NCI-H526 treated with DMSO at 0.1 percent for 48 hours (cell line): ENCODE results near the gene SMARCD1.
"Not testable (repeated sequence)": the region's sequence is repeated elsewhere in the genome, so short reads cannot be mapped to it uniquely, and the experiment has no call there.

ENCODE experiments used
- DNase-seq: peaks from one replicate; lab custom pipeline; 2025; lab: John Stamatoyannopoulos, UW

SMARCD1 gene

DNA sequence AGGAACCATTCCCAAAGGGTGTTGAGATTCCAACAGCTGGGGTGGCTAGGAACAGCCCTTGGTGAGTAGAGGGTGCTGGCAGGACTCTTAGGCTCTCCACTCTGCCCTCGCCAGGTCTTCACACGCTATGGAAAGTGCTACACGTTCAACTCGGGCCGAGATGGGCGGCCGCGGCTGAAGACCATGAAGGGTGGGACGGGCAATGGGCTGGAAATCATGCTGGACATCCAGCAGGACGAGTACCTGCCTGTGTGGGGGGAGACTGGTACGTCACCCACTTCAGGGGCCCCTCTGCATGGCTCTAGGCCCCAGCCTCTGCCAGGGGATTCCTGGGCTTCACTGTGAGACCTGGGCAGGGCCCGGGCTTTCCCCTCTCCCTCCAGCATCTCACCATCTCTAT lies 8.0 kb upstream of the SMARCD1 start:
- DNase-seq, result no peak

GRCh38 chr12:50078281-50078680 lies 6.9 kb upstream of the SMARCD1 start:
- no peak for DNase-seq

DNA sequence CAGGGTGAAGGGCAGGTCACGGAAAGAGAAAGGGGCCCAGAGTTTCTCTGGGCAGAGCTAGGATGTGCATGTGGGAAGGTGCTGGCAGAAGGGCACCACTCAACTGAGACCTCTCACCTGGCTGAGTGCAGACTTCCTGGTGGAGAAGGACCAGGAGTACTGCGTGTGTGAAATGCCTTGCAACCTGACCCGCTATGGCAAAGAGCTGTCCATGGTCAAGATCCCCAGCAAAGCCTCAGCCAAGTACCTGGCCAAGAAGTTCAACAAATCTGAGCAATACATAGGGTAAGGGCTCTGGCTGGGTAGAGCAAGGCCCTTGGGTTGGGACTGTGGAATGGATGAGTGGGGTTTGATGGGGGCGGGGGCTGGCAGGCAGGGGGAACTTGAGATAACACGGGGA lies 5.4 kb upstream of the SMARCD1 start:
- DNase-seq, result no peak

- no peak for DNase-seq
These were observed 3.9 kb upstream of the SMARCD1 start for GRCh38 chr12:50081096-50081808.

DNA sequence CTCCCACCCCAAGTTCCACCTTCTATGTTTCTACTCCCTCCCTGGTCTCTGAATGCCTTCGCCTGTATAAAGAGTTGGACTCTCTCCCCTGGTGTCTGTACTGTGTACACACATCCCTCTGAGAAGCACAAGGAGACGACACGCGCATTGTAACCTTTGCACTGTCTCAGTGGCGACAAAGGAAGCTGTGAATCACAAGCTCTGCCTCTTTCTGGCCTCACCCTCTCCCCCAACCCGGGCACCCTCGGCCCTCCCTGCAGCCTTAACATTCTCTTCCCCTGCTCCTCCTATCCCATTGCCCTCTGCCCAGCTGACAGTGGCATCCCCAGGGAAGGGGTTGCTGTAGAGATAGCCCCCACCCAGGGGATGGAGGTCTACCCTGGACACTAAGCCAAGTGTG lies 2.5 kb upstream of the SMARCD1 start:
- DNase-seq, result no peak

DNA sequence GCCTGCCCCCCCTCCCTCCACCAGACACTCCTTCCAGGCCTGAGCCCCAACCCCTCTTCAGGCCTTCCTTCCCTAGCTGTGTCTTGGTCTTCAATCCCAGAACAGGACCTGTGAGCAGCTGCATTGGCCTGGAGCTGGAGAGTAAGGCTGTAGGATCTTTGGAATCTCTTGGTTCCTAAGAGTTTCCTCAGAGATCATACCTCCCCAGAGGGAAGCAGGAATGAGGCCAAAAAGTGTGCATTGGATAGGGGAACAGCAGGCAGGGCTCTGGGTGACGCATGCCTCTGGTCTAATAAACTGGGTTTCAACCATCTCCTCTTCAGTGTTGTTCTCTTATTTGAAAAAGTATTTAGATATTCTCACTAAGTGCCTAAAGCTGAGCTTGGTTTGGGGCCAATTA lies 1.8 kb upstream of the SMARCD1 start:
- DNase-seq, result no peak

DNA sequence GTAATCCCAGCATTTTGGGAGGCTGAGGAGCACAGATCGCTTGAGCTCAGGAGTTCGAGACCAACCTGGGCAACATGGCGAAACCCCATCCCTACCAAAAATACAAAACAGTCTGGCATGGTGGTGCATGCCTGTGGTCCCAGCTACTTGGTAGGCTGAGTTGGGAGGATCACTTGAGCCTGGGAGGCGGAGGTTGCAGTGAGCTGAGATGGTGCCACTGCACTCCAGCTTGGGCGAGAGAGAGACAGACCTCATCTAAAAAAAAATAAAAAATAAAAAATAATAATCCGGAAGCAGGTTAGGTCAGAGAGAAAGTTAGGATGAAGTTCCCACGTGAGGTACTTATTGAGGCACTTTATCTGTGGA lies 750 bp upstream of the SMARCD1 start:
- DNase-seq, result not testable (repeated sequence)

GRCh38 chr12:50085615-50086072 lies 502 bp downstream of the SMARCD1 start:
- DNase-seq, result peak; percentile 32

GRCh38 chr12:50086148-50086547 lies 1.0 kb downstream of the SMARCD1 start:
- DNase-seq, result no peak

DNA sequence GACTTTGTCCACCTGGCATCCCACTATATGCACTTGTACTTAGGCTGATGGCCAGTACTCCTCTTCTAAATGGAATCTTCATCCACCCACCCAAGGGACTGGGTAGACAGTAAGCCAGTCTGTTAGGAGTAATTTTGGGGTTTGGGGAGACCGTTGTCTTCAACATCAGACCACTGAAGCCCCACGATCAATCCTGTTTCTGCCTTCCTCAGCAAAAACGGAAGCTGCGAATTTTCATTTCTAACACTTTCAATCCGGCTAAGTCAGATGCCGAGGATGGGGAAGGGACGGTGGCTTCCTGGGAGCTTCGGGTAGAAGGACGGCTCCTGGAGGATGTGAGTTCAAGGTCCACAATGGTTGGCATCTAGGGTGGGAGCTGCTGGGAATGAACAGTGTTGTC lies 2.0 kb downstream of the SMARCD1 start:
- no peak for DNase-seq

GRCh38 chr12:50087995-50088394 lies 2.9 kb downstream of the SMARCD1 start:
- no peak for DNase-seq

DNA sequence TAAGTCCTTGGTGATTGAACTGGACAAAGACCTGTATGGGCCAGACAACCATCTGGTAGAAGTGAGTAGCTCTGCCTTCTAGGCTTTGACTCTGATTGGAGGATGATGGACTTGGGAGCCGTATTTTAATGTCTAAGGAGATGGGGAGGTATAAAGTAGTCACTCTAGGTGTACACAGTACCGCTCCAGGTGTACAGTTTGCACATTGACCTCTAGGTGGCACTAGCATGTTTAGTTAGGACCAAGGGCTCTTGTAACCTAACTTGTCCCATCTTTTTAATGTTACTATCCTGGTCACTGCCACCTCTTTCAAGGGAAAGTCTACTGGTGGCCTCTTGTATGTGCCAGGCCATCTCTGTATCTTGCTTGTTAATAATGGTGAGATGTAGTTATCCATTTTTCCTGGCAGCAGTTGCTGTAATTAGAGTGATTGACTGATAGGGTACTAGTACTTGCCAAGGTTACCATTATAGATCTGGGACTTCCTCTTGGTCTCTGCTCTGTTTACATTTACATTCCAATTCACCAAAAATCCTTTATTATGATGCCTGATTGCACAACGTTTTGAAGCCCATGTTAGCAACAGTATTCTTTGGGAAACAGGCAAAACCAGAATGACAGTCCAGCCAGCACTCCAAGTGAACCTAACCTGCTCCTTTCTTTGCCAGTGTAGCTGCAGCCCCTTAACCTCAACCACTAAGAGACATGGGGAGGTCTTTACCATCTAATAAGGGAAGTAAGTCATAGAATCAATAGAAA lies 3.6 kb downstream of the SMARCD1 start:
- DNase-seq, result peak; percentile 55

- DNase-seq, result no peak
These were observed 4.6 kb downstream of the SMARCD1 start for GRCh38 chr12:50089730-50090129.

DNA sequence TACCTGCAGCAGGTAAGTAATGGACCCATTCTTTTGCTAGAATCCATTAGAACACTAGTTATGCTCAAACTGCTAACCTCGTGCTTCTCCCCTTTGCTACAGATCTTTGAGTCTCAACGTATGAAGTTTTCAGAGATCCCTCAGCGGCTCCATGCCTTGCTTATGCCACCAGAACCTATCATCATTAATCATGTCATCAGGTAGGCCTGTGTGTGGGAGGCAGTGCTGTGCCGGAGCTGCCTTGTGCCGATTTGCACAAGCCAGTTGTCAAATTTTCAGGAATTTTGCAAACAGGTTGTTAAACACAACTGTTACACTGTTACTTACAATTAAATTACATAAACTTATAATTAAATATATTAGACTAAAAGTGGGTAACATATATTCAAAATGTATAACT lies 5.2 kb downstream of the SMARCD1 start:
- no peak for DNase-seq

DNA sequence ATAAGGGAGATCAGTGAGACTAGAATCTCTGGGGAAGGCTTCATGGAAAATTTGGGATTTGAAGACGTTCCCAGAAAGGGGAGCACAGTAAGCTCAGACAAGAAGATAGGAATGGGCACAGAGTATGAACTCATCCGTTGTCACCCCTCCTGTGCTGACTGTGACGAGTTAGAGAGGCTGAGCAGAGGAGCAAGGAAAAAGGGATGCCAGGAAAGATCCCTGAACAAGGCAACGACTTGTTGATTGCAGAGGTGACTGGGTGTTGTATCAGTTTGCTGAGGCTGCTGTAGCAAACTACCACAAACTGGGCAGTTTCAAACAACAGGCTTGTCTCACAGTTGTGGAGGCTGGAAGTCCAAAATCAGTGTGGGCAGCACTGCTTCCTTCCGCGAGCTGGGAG lies 12.8 kb downstream of the SMARCD1 start:
- no peak for DNase-seq

DNA sequence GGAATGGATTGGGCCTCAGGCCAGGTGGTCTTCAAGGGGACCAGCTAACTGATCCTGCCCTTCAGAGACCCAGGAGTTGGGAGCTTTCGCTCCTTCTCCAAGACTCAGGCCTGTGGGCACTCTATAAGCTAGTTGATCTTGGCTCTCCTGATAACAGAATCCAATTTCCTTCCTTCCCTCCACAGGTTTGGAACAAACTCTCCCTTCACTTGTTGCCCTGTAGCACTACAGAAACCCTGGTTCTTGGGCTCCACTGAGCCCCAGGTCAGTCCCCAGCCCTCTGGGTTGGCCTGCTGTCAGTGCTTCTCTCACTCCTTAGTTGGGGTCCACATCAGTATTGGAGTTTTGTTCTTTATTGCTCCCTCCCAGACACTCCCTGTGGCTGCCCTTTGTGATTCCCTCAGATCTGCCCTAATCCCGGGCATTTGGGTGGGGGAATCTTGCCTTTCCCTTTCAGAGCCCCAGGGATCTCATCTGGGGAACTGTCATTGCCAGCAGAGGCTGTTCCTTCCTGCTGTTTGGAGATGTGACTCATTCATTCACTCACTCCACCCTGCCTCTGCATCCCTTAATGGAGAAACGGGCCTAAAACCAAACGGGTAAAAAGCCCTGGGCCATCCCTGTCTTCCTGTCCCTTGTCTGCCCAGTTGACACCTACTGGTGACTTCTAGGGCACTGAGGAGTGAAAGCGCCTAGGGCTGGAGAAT lies 14.3 kb downstream of the SMARCD1 start:
- DNase-seq, result no peak

GRCh38 chr12:50100561-50100960 lies 15.4 kb downstream of the SMARCD1 start:
- DNase-seq, result no peak

- DNase-seq, result no peak
These were observed 16.5 kb downstream of the SMARCD1 start for GRCh38 chr12:50101663-50102062.

GRCh38 chr12:50102131-50102531 lies 17.0 kb downstream of the SMARCD1 start:
- no peak for DNase-seq

DNA sequence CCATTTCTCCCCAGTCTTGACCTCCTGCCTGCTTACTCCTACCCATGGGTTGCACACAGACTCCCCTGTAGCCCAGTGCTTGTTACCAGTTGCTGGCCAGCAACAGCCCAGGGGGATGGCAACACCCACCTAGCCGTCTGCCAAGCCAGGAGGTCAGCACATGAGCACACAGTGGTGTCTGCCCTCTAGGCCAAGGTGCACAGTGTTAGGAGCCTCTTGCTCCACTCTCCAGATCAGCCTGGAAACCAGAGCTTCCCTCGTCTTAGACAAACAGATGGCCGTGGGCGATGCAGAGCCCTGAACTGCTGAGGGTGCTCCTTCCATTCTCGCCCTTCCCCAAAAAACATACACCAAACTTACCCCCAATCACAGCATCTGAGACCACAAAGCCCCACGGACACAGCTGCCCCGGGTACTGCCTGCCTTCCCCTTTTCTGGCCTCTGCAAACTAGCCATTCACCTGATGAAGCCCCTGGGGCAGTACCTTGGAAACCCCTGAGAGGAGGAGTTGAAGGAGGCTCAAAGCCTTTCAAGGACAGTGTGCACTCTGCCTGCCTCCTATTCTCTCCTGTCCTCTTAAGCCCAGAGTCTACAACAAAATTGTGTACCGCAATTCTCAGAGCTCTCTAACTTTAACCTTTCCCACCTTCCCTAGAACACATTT lies 17.6 kb downstream of the SMARCD1 start:
- DNase-seq, result no peak

DNA sequence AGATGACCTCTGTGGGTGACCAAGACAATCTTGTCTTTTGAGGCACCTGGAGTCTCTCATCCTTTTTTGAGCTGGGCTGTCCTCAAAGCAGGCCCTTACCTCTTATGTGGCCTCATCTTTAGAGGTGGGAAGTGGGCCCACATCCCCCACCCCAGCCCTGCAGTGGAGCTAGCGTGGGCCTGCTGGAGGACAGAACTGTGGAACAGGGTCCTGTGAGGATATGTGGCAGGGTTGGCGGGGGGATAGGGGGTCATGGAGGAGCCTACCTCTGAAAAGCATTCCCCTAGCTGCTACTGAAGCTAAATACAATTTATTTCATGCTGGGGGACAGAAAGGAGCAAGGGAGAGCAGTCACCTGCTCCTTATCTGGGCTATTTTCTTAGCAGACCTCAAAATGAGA lies 18.2 kb downstream of the SMARCD1 start:
- no peak for DNase-seq

- peak; percentile 41 for DNase-seq
These were observed 18.7 kb downstream of the SMARCD1 start, which contains the start of gene GPD1 for GRCh38 chr12:50103767-50104321. Gene GPD1, plus strand, starts transcription at chr12:50104008. Its CDS starts 43 bp downstream, at chr12:50104051.
